Measurements from ENCODE around the gene GNG12.

Gene GNG12

DNA sequence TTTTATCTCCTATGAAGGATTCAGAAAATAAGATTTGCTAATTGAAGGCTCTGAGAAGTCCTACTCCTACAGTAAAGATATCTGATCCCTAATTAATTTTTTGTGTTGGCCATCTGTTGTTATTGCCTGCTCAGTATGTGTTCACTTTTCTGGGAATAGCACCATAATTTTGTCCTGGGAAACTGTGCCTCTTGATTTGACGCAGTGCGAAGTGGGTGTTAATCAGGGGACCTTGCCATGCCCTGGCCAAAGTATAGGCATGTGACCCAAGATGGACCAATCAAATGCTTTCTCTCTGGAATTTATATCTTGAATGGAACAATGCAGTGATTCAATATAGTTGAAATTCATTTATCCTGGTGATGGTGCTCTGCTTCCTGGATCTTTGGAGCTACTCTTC, 30.4 kb upstream of the GNG12 start:
- in situ Hi-C loops (cut with MboI; ENCODE audit: low sequenced_read_pairs, unreplicated experiment) = no loop called here
- no peak for DNase-seq (ENCODE audit: low spot score)
- TF ChIP-seq, protein P1, sequence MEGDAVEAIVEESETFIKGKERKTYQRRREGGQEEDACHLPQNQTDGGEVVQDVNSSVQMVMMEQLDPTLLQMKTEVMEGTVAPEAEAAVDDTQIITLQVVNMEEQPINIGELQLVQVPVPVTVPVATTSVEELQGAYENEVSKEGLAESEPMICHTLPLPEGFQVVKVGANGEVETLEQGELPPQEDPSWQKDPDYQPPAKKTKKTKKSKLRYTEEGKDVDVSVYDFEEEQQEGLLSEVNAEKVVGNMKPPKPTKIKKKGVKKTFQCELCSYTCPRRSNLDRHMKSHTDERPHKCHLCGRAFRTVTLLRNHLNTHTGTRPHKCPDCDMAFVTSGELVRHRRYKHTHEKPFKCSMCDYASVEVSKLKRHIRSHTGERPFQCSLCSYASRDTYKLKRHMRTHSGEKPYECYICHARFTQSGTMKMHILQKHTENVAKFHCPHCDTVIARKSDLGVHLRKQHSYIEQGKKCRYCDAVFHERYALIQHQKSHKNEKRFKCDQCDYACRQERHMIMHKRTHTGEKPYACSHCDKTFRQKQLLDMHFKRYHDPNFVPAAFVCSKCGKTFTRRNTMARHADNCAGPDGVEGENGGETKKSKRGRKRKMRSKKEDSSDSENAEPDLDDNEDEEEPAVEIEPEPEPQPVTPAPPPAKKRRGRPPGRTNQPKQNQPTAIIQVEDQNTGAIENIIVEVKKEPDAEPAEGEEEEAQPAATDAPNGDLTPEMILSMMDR (IDR thresholded peaks at IDR 0.05; ENCODE audit: borderline replicate concordance, control extremely low read depth, extremely low read depth, insufficient read depth, missing control alignments) = no peak

DNA sequence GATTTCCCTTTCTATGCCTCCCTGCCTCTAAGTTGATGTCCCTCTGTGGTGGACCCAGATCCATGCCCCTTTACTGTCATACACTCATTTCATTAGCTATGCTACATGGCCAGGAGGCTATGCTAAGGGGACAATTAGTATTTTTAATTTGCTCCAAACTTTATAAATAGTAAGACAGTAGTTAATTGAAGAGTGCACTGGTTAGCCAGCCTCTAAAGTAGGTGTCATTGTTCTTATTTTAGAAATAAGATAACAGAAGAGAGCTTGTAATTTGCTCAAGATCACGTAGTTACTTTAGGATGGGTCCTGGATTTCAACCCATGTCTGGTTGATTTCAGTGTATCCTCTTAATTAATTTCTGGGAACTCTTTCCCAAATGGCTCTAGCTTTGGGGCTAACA, 29.4 kb upstream of the GNG12 start:
- in situ Hi-C loops (cut with MboI; ENCODE audit: low sequenced_read_pairs, unreplicated experiment) = no loop called here
- no peak for DNase-seq (ENCODE audit: low spot score)
- TF ChIP-seq, protein P1 (IDR thresholded peaks at IDR 0.05; ENCODE audit: borderline replicate concordance, control extremely low read depth, extremely low read depth, insufficient read depth, missing control alignments) = no peak

DNA sequence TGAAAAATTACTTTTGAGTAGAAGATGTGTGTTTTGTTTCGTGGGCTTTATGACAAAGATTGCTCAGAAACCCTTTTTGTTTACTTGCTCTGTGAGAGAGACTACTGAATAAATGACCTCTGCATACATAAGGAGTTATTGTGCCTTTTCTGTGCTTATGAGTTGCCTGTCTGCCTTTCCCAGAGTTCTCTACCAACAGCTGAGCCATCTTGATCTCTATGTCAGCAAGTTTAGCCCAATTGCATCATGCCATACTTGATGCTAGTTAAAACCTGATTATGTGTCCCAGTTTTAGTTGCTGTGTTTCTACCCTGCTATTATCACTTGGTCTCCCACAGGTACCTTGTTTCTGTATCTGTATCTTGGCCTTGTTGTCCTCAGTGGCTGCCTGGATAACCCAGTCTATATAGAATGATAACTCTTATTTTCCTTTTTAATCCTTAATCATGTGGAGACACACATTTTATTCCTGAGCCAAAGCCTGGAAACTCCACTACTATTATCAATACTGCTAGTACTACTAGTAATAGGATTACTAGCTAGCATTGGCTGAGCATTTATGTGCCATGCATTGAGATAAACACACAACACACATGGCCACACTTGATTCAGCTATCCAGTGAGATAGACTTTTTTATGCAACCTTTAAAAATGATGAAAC, 28.7 kb upstream of the GNG12 start:
- in situ Hi-C loops (cut with MboI; ENCODE audit: low sequenced_read_pairs, unreplicated experiment) = no loop called here
- DNase-seq (ENCODE audit: low spot score) = no peak

DNA sequence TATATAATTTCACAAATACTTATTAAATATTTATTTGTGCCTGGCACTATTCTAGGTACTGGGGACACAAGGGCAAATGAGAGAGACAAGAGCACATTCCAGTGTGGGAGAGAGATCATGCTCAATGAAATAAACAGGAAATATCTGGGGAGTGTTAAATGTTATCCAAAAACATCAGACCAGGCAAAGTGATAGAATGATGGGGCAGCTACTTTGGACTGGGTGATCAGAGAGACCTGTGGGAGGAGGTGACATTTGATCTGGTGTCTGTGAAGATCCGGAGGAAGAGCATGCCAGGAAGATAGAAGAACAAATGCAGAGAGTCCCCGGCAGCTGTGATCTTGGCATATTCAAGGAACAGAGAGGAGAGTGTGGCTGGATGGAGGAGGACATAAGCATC, 27.5 kb upstream of the GNG12 start:
- in situ Hi-C loops (cut with MboI; ENCODE audit: low sequenced_read_pairs, unreplicated experiment) = no loop called here
- TF ChIP-seq, protein P1 (IDR thresholded peaks at IDR 0.05; ENCODE audit: borderline replicate concordance, control extremely low read depth, extremely low read depth, insufficient read depth, missing control alignments) = no peak

More for the DNA sequence above, 28.7 kb upstream of the GNG12 start:
- TF ChIP-seq, protein P1 (IDR thresholded peaks at IDR 0.05; ENCODE audit: borderline replicate concordance, control extremely low read depth, extremely low read depth, insufficient read depth, missing control alignments) = no peak

DNA sequence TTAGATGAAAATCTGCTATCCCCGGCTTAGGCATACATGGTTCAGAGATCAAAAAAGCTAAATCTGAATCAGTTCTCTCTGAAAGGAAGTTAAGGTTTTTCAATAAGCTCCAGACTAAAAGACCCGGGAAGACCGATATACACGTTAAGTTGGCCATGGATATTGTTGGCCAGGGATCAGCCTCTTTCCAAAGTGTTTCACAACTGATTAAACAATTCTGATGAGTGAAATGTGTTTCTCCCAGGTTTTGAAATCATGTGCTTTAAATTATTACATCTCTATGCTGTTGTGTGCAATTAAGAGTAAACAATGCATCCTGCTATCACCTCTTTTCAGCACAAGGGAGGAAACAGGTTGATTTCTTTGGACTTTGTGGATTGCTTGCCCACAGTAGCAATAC, 23.7 kb upstream of the GNG12 start:
- TF ChIP-seq, protein P1 (IDR thresholded peaks at IDR 0.05; ENCODE audit: borderline replicate concordance, control extremely low read depth, extremely low read depth, insufficient read depth, missing control alignments) = no peak
- in situ Hi-C loops (cut with MboI; ENCODE audit: low sequenced_read_pairs, unreplicated experiment) = no loop called here
- no peak for DNase-seq (ENCODE audit: low spot score)

More for the DNA sequence above, 27.5 kb upstream of the GNG12 start:
- DNase-seq (ENCODE audit: low spot score) = no peak

DNA sequence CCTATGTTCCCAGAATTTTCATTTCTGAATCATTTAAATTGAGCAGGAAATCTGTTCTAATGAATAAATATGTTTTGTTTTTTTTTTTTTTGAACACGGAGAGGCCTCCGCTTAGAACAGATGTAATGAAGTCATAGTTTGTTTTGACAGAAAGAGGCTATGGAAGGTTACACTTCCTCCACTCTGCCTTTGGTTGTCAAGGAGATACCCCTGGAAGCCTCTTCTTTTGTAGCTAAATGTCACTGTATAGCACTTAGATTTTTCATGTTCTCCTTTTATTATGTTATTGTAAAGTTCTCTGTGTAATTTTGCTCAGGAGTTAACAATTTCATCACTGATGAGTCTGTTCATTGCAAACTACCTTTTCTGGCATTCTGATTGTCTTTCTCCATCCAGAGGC, 22.7 kb upstream of the GNG12 start:
- no peak for DNase-seq (ENCODE audit: low spot score)
- TF ChIP-seq, protein P1 (IDR thresholded peaks at IDR 0.05; ENCODE audit: borderline replicate concordance, control extremely low read depth, extremely low read depth, insufficient read depth, missing control alignments) = no peak
- in situ Hi-C loops (cut with MboI; ENCODE audit: low sequenced_read_pairs, unreplicated experiment) = no loop called here
